H1 (cell line): Measurements from ENCODE around the gene CBX2. TPM values are rescaled to one million over a fixed set of nuclear protein-coding genes. Genes with fewer than 3 reads are reported as not detected.

Experiments used
- CTCF ChIA-PET: fragments of 300-600 bp; sonication (Branson Sonifier 250); formaldehyde crosslinking; loops from one replicate; lab custom pipeline; 2021; ENCODE audit not compliant: partially characterized antibody; lab: Charles Lee
- POLR2A ChIA-PET: fragments of 300-600 bp; sonication (Branson Sonifier 250); formaldehyde crosslinking; loops from one replicate; lab custom pipeline; 2021; ENCODE audit warnings: inconsistent platforms; ENCODE audit not compliant: partially characterized antibody; lab: Charles Lee
- DNase-seq, 2 experiments: peaks; one replicate each; pipeline versions ENCODE4 v3.0.0 to v3.0.0-alpha.2; 2010 to 2022; ENCODE audit warnings: low spot score in 2 of 2, low read depth in 1 of 2, mixed read lengths in 1 of 2
- FAIRE-seq: peaks from 2 replicates; lab custom pipeline; 2011; peaks lifted over from hg19 to GRCh38; lab: Jason Lieb, UNC
- H2AFZ ChIP-seq: 2 replicates; pipeline ENCODE4 v1.8.1; 2012; ENCODE audit warnings: low read length, inconsistent platforms
- H2AK5ac ChIP-seq: 2 replicates; pipeline ENCODE4 v1.6.1; 2013; ENCODE audit warnings: low read depth, low read length
- H2BK120ac ChIP-seq: replicated peaks from 2 replicates; pipeline ENCODE3; 2013; ENCODE audit warnings: low read depth, low read length, inconsistent platforms
- H2BK12ac ChIP-seq: 2 replicates; pipeline ENCODE4 v1.6.1; 2013; ENCODE audit warnings: low read depth, low read length
- H2BK15ac ChIP-seq: 2 replicates; pipeline ENCODE4 v1.6.1; 2013; ENCODE audit warnings: low read length
- H2BK20ac ChIP-seq: 2 replicates; pipeline ENCODE4 v1.6.1; 2013; ENCODE audit warnings: low read length
- H2BK5ac ChIP-seq: 2 replicates; pipeline ENCODE4 v1.6.1; 2013; ENCODE audit warnings: low read depth, low read length
- H3K14ac ChIP-seq: 2 replicates; pipeline ENCODE4 v1.6.1; 2013; ENCODE audit warnings: inconsistent platforms; ENCODE audit not compliant: insufficient read length
- H3K18ac ChIP-seq: 2 replicates; pipeline ENCODE4 v1.6.1; 2013; ENCODE audit warnings: low read length; ENCODE audit errors: extremely low read depth
- H3K23ac ChIP-seq: 2 replicates; pipeline ENCODE4 v1.6.1; 2013; ENCODE audit warnings: inconsistent platforms; ENCODE audit not compliant: insufficient read length
- H3K23me2 ChIP-seq: 2 replicates; pipeline ENCODE4 v1.6.1; 2013; ENCODE audit warnings: low read depth, low read length
- H3K27ac ChIP-seq: 2 replicates; pipeline ENCODE4 v1.6.1; 2011; ENCODE audit warnings: low read depth, low read length, inconsistent platforms
- H3K27me3 ChIP-seq, 4 experiments: replicated peaks in 1 of 4; 1 replicate in 1 of 4; 2 replicates in 3 of 4; pipeline versions ENCODE4 v1.6.1 to v1.8.1; 2011 to 2013; ENCODE audit warnings: low read length in 3 of 4, mild to moderate bottlenecking in 3 of 4, inconsistent platforms in 2 of 4, mixed read lengths in 2 of 4, moderate library complexity in 1 of 4; ENCODE audit not compliant: control insufficient read depth in 3 of 4, insufficient read depth in 3 of 4; ENCODE audit errors: extremely low read depth in 1 of 4
- H3K36me3 ChIP-seq, 4 experiments: 2 replicates each; pipeline versions ENCODE4 v1.6.1 to v1.8.1; 2011 to 2013; ENCODE audit warnings: mild to moderate bottlenecking in 4 of 4, low read length in 3 of 4, moderate library complexity in 2 of 4, control low read depth in 1 of 4, inconsistent platforms in 1 of 4; ENCODE audit not compliant: insufficient read depth in 4 of 4, control insufficient read depth in 2 of 4
- H3K4ac ChIP-seq: replicated peaks from 2 replicates; pipeline ENCODE3; 2013; ENCODE audit warnings: low read length, low read depth, mixed read lengths, inconsistent platforms; ENCODE audit not compliant: insufficient read length
- H3K4me1 ChIP-seq, 4 experiments: replicated peaks in 1 of 4; 1 replicate in 1 of 4; 2 replicates in 3 of 4; pipeline versions ENCODE4 v1.6.1 to v1.8.1; 2011 to 2013; ENCODE audit warnings: low read length in 3 of 4, inconsistent platforms in 2 of 4, mixed read lengths in 1 of 4; ENCODE audit not compliant: insufficient read depth in 4 of 4, control insufficient read depth in 3 of 4
- H3K4me2 ChIP-seq, 2 experiments: 2 replicates each; pipeline versions ENCODE4 v1.6.1 to v1.8.1; 2011 to 2013; ENCODE audit warnings: low read depth in 2 of 2, low read length in 2 of 2, control low read depth in 1 of 2, inconsistent platforms in 1 of 2, mild to moderate bottlenecking in 1 of 2; ENCODE audit not compliant: insufficient read depth in 1 of 2
- H3K4me3 ChIP-seq, 4 experiments: fragments of 200-600, 300-600 bp in 1 of 4; sonication (generic), shearing (Covaris generic), sonication (Bioruptor Twin) in 1 of 4; 2 replicates each; pipeline versions ENCODE4 v1.5.1 to v1.8.1; 2011 to 2016; ENCODE audit warnings: low read length in 4 of 4, low read depth in 3 of 4, control low read depth in 2 of 4, inconsistent platforms in 2 of 4, mild to moderate bottlenecking in 2 of 4, mixed read lengths in 1 of 4, moderate library complexity in 1 of 4; ENCODE audit not compliant: insufficient read depth in 2 of 4; ENCODE audit errors: extremely low read depth in 1 of 4
- H3K56ac ChIP-seq: replicated peaks from 2 replicates; pipeline ENCODE3; 2013; ENCODE audit warnings: low read depth, mild to moderate bottlenecking, mixed read lengths, low read length, inconsistent platforms; ENCODE audit not compliant: insufficient read length
- H3K79me1 ChIP-seq: 2 replicates; pipeline ENCODE4 v1.6.1; 2013; ENCODE audit warnings: low read depth, low read length, control low read depth
- H3K79me2 ChIP-seq, 2 experiments: 2 replicates each; pipeline versions ENCODE4 v1.6.1 to v1.8.1; 2012 to 2013; ENCODE audit warnings: low read length in 2 of 2, mild to moderate bottlenecking in 2 of 2, inconsistent platforms in 1 of 2; ENCODE audit not compliant: insufficient read depth in 2 of 2, control insufficient read depth in 1 of 2
- H3K9ac ChIP-seq, 4 experiments: replicated peaks in 1 of 4; 1 replicate in 1 of 4; 2 replicates in 3 of 4; pipeline versions ENCODE4 v1.6.1 to v1.8.1; 2011 to 2013; ENCODE audit warnings: low read depth in 3 of 4, low read length in 3 of 4, control low read depth in 2 of 4, mild to moderate bottlenecking in 2 of 4, moderate library complexity in 2 of 4, inconsistent platforms in 1 of 4; ENCODE audit errors: extremely low read depth in 1 of 4
- H3K9me3 ChIP-seq, 2 experiments: 2 replicates each; pipeline versions ENCODE4 v1.6.1 to v1.8.1; 2012 to 2013; ENCODE audit warnings: mild to moderate bottlenecking in 2 of 2, moderate library complexity in 2 of 2, control low read depth in 1 of 2, inconsistent platforms in 1 of 2, low read depth in 1 of 2, low read length in 1 of 2, mixed read lengths in 1 of 2; ENCODE audit not compliant: insufficient read depth in 2 of 2
- H4K20me1 ChIP-seq, 2 experiments: replicated peaks in 1 of 2; 2 replicates each; pipeline versions ENCODE3 to v1.8.1; 2011 to 2013; ENCODE audit warnings: inconsistent platforms in 2 of 2, low read length in 2 of 2, mild to moderate bottlenecking in 1 of 2; ENCODE audit not compliant: insufficient read depth in 2 of 2, control insufficient read depth in 1 of 2
- H4K5ac ChIP-seq: 2 replicates; pipeline ENCODE4 v1.6.1; 2013; ENCODE audit warnings: low read length, low read depth, mixed read lengths, inconsistent platforms; ENCODE audit not compliant: insufficient read length
- H4K8ac ChIP-seq: 2 replicates; pipeline ENCODE4 v1.8.0; 2013; ENCODE audit warnings: mild to moderate bottlenecking, moderate library complexity, low read length, inconsistent platforms; ENCODE audit not compliant: insufficient read depth; ENCODE audit errors: extremely low read depth
- H4K91ac ChIP-seq: replicated peaks from 2 replicates; pipeline ENCODE3; 2013; ENCODE audit warnings: low read length, mixed read lengths, inconsistent platforms; ENCODE audit not compliant: insufficient read length
- EGR1 ChIP-seq: IDR thresholded peaks from 2 replicates; pipeline ENCODE4 v1.6.1; 2011; ENCODE audit warnings: low read depth, low read length, borderline replicate concordance
- KDM1A ChIP-seq: fragments of 200-600, 300-600 bp; sonication (generic); IDR thresholded peaks from 2 replicates; pipeline ENCODE4 v1.7.1; 2016; ENCODE audit warnings: mild to moderate bottlenecking, low read length, borderline replicate concordance
- NRF1 ChIP-seq: IDR thresholded peaks from 2 replicates; pipeline ENCODE4 v1.6.1; 2011; ENCODE audit warnings: mild to moderate bottlenecking, low read depth, low read length, improper control_type of control experiment
- POLR2AphosphoS5 ChIP-seq: IDR thresholded peaks from 2 replicates; pipeline ENCODE4 v1.6.1; 2011; ENCODE audit warnings: low read depth, low read length
- SIX5 ChIP-seq: IDR thresholded peaks from 2 replicates; pipeline ENCODE4 v1.6.1; 2011; ENCODE audit warnings: mild to moderate bottlenecking, low read depth, low read length
- TBP ChIP-seq: IDR thresholded peaks from 2 replicates; pipeline ENCODE4 v1.6.1; 2011; ENCODE audit warnings: low read depth, low read length, improper control_type of control experiment
- TCF12 ChIP-seq: IDR thresholded peaks from 2 replicates; pipeline ENCODE4 v1.6.1; 2011; ENCODE audit warnings: low read depth, mild to moderate bottlenecking, low read length
- YY1 ChIP-seq: IDR thresholded peaks from 2 replicates; pipeline ENCODE4 v1.6.1; 2011; ENCODE audit warnings: low read depth, mild to moderate bottlenecking, low read length
- WGBS, 2 experiments: shearing (Covaris generic) in 1 of 2; methylation state at CpG; one replicate each; pipeline versions ENCODE4 v1.1.6 to v1.1.7; 2013 to 2015; ENCODE audit warnings: low lambda C conversion rate in 2 of 2, mixed read lengths in 2 of 2, inconsistent platforms in 1 of 2, low coverage in 1 of 2, missing lambda C conversion rate in 1 of 2; ENCODE audit not compliant: insufficient replicate concordance in 2 of 2, insufficient coverage in 1 of 2, insufficient read length in 1 of 2; ENCODE audit errors: extremely low coverage in 1 of 2, missing lambda C conversion rate in 1 of 2; 5-methylcytosine and 5-hydroxymethylcytosine counted together
- polyA plus RNA-seq, 7 experiments: library from polyadenylated mRNA; depleted of rRNA in 3 of 7; stranded (reverse) in 5 of 7; unstranded in 2 of 7; fragments of >200 nt in 5 of 7; fragments of 200-250 nt in 2 of 7; gene quantifications; 1 replicate in 5 of 7; 2 replicates in 1 of 7; 4 replicates in 1 of 7; pipeline versions ENCODE4 v1.2.1 to v1.2.3, GENCODE V29; 2011 to 2013; ENCODE audit warnings: missing spikeins in 2 of 7, mixed read lengths in 2 of 7
- total RNA-seq: library from RNA; stranded (reverse); fragmentation: NEBNext Ultra II Directional; extraction: Animal tissue kit (Norgen Biotek cat#: 25700); gene quantifications from 2 replicates; pipeline ENCODE4 v1.2.1, GENCODE V29; 2021
- TF ChIP-seq, protein P1 (sequence below): IDR thresholded peaks from 2 replicates; pipeline ENCODE4 v1.6.1; 2012; ENCODE audit warnings: inconsistent platforms

Gene CBX2
- total and polyA plus RNA-seq, 2 of the 8 experiments (the other 6 are each of a cell fraction or from before 2014, with no cell fraction given) = 64.3 to 83.9 TPM

DNA sequence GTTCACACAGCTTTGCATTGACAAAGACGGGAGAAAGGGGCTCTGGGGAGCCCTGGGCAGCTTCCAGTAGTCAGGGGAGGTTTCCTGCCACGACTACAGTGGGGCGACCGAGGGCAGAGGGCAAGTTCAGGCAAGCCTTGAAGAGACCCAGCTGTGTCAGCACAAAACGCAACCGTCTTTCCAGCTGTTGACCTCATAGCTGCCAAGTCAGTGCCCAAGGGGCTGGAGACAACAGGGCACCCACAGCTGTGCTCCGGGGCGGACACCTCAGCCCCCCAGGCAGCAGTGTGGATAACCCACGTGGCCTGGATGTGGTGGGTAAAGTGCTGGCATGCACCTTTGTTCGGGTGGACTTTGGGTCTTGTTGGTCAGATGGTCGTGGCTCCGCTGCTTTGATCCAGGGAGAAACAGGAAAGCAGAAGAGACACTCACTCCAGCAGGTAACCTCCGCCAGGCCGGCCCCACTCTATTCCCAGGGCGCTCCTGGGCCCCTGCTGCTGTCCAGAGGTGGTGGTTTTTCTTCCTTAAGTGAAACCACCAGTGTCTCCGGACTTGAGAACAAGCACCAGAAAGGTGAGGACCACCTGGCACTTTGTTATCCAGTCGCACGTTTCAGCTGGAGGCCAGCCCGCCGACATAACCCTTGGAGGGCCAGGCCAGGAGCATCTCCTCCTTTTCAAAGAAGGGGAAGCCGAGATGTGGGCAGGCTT lies 17.6 kb upstream of the CBX2 start:
- Histone ChIP-seq H3K4ac (no peak overlapping the region), H3K23ac (no peak overlapping the region), H3K27ac (no peak overlapping the region), H3K27me3 (no peaks in the 10 kb centered on the region; a peak in 1 of 7 replicates), H3K14ac (no peak overlapping the region), H2BK20ac (no peak overlapping the region), H2BK12ac (no peak overlapping the region), H3K23me2 (no peaks in the 10 kb centered on the region), H3K79me1 (no peaks in the 10 kb centered on the region), H3K4me1 (no peaks in the 10 kb centered on the region; a peak in 1 of 7 replicates), H3K4me2 (no peak overlapping the region), H4K8ac (0 out of 2 replicates have a peak overlapping the region, but pooled peaks have one; percentile 25), H4K20me1 (no peaks in the 10 kb centered on the region), H2BK120ac (no peak overlapping the region), H3K9ac (no peak overlapping the region), H2BK5ac (peak overlapping the region; percentile 86), H2AFZ (no peak overlapping the region), H3K9me3 (no peaks in the 10 kb centered on the region), H4K91ac (peak overlapping the region; percentile 88), H3K56ac (no peak overlapping the region), H2AK5ac (no peak overlapping the region), H3K18ac (peak overlapping the region; percentile 40; the same call in 1 of the 2 replicates), H3K79me2 (no peaks in the 10 kb centered on the region), H2BK15ac (0 out of 2 replicates have a peak overlapping the region, but pooled peaks have one; percentile 90), H3K4me3 (no peak overlapping the region), H3K36me3 (no peaks in the 10 kb centered on the region), H4K5ac (peak overlapping the region; percentile 43)
- POLR2A ChIA-PET = interaction anchor here (1.3 to 2.5 kb wide), 3 partner anchors 17 to 26 kb away, joined by 3 to 7 read pairs (median 3); partner anchors contain the start of gene CBX2
- DNase-seq = no peak
- 89% methylated on average over 19 of the region's 21 CpGs; no CpG with 5 or more reads in 1 of the 2 experiments for WGBS, 2 experiments
- CTCF ChIA-PET = interaction anchor here (1.0 to 1.9 kb wide), 4 partner anchors 9 to 18 kb away, joined by 3 to 7 read pairs (median 4); no protein-coding TSS in a partner anchor
- TF ChIP-seq TCF12 (no peak), KDM1A (no peak), POLR2AphosphoS5 (no peak), NRF1 (no peak), SIX5 (no peak), TBP (no peak), YY1 (no peak), EGR1 (no peak)
- TF ChIP-seq, protein P1, sequence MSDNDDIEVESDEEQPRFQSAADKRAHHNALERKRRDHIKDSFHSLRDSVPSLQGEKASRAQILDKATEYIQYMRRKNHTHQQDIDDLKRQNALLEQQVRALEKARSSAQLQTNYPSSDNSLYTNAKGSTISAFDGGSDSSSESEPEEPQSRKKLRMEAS = no peak
- FAIRE-seq = no peak
